ENCODE data around the gene IFT52. TPM values are rescaled to one million over a fixed set of nuclear protein-coding genes. Genes with fewer than 3 reads are reported as not detected.

The IFT52 gene
- total RNA-seq, 2 experiments from 2014 or later = 14.0 to 14.1 TPM

DNA sequence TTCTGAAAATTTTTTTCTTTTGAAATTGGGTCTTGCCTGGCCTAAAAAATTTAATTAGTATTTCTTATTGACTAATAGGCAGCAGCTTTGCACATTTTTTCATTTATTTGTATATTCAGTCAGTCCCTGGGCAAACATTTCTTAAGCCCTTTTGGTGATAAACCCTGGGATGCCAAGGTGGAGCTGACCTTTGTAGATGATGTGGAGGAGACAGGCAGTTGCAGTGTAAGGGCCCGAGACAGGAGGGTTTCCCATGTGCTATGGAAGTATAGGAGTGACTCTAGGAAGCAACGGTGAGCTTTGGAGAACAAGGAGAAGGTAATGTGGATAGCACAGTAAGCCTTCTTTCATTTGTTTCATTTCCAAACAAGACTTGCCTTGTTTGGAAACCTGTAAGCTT lies 79.7 kb downstream of the IFT52 start:
- ATAC-seq (no peak), DNase-seq (no peak)
- Mint-ChIP-seq H3K4me3 (no peak overlapping the region), H3K27ac (no peak overlapping the region), H3K9me3 (ENCODE audit: low read depth) (peaks cover 2% of the 10 kb centered on the region), H3K36me3 (ENCODE audit: low read depth) (peaks cover 43% of the 10 kb centered on the region), H3K27me3 (peaks cover 11% of the 10 kb centered on the region), H3K4me1 (peaks cover 2% of the 10 kb centered on the region)
- ChIA-PET CTCF (interaction anchor here (0.6 to 1.0 kb wide), 4 partner anchors 8 to 231 kb away, joined by 3 to 4 read pairs (median 3); no protein-coding TSS in a partner anchor), POLR2A (interaction anchor here (0.7 to 1.1 kb wide), 4 partner anchors 11 to 852 kb away, joined by 3 to 4 read pairs (median 3); partner anchors contain the start of gene SERINC3)
- intact Hi-C loops (cut with DNase I, micrococcal nuclease) = no loop called here

DNA sequence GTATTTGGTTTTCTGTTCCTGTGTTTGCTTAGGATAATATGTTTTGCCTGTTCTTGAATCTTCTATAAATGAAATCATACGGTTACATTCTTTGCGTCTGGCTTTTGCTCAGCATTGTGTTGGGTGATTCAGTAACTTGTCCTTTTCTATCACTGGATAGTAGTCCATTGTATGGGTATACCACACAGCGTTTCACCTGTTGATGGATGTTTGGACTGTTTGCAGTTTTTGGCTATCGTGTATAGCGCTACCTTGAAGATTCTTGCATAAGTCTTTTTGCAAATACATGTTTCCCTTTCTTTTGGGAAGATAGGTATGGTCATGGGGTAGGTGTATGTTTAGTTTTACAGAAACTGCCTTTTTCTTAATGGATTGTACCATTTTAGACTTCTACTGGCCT lies 85.6 kb downstream of the IFT52 start:
- Mint-ChIP-seq H3K27ac (no peak overlapping the region), H3K4me1 (peaks cover 4% of the 10 kb centered on the region), H3K9me3 (ENCODE audit: low read depth) (peaks cover 2% of the 10 kb centered on the region), H3K27me3 (no peaks in the 10 kb centered on the region), H3K36me3 (ENCODE audit: low read depth) (peaks cover 49% of the 10 kb centered on the region), H3K4me3 (no peak overlapping the region)
- CTCF ChIA-PET = no interaction called here
- DNase-seq = no peak
- no peak for ATAC-seq
- POLR2A ChIA-PET = interaction anchor here (0.7 kb wide), 1 partner anchor 55 kb away, joined by 3 read pairs; no protein-coding TSS in a partner anchor
- intact Hi-C loops (cut with DNase I, micrococcal nuclease) = no loop called here

DNA sequence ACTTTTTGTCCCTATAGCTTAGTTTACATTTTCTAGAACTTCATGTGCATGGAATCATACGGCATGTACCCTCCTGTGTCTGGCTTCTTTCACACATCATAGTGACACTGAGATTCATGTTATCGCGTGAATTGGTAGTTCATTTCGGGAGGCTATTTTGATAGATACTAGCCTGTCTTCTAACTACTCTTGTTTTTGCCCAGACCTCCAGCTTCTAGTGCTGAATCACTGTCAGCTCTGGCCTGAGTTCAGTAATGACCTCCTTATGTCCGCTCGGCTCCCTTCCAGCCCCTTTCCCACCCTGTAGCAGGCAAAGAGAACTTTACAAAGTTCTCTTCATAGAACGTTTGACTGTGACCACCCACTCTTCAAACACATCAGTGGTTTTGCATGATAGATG lies 90.2 kb downstream of the IFT52 start:
- ChIA-PET POLR2A (interaction anchor here (1.4 kb wide), 1 partner anchor 10 kb away, joined by 3 read pairs; no protein-coding TSS in a partner anchor), CTCF (interaction anchor here (0.9 kb wide), 1 partner anchor 69 kb away, joined by 3 read pairs; no protein-coding TSS in a partner anchor)
- DNase-seq = no peak
- intact Hi-C loops (cut with DNase I, micrococcal nuclease) = no loop called here
- Mint-ChIP-seq H3K4me3 (no peak overlapping the region), H3K36me3 (ENCODE audit: low read depth) (peaks cover 33% of the 10 kb centered on the region), H3K4me1 (peaks cover 13% of the 10 kb centered on the region), H3K27ac (no peak overlapping the region), H3K27me3 (no peaks in the 10 kb centered on the region), H3K9me3 (ENCODE audit: low read depth) (no peaks in the 10 kb centered on the region)
- ATAC-seq = no peak

DNA sequence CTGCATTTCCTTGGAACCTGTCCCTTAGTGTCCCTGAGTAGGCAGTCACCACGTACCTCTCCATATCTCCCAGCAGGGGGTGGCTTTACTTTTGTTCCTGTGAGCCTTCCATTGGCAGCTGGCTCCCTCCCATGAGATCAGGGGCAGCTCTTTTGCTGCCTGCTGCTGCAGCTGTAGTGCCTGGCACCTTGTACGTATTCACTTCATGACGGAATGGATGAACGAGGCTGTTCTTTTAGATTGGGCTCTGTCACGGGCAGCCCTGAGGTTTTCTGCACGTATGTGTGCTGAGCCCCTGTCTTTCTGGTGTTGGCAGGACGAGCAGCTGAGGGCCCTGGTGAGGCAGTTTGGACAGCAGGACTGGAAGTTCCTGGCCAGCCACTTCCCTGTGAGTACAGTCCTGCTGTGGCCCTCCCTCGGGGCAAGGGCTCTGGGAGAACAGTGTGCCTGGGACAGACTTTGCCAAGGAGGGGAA lies 90.8 kb downstream of the IFT52 start:
- peak; percentile 42 for ATAC-seq
- POLR2A ChIA-PET = interaction anchor here (1.4 kb wide), 1 partner anchor 11 kb away, joined by 3 read pairs; no protein-coding TSS in a partner anchor
- CTCF ChIA-PET = interaction anchor here (0.9 to 1.1 kb wide), 2 partner anchors 10 to 68 kb away, joined by 3 to 6 read pairs; no protein-coding TSS in a partner anchor
- Mint-ChIP-seq H3K27me3 (no peaks in the 10 kb centered on the region), H3K36me3 (ENCODE audit: low read depth) (peaks cover 34% of the 10 kb centered on the region), H3K4me1 (peaks cover 13% of the 10 kb centered on the region), H3K27ac (no peak overlapping the region), H3K4me3 (no peak overlapping the region), H3K9me3 (ENCODE audit: low read depth) (no peaks in the 10 kb centered on the region)
- DNase-seq = peak; percentile 11
- intact Hi-C loops (cut with DNase I, micrococcal nuclease) = no loop called here

DNA sequence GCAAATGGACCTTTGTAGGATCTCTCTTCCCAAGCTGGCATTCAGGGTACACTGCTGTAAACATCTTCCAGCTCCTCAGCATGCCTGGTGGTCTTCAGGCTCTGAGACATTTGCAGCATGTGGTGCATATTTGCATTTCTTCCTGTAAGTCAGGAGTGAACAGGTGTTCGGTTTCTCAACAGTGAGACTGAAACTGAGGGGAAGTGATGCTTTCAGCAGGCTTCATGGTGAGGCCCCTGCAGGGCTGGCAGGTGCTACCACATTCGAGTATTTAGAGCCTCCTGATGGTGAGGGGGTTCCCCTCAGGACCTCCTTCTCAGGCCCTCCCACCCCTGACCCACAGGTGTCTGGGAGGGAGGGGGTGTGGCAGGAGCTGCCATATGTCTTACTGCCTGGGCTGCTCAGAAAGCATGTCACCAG lies 91.3 kb downstream of the IFT52 start:
- H3K27me3 Mint-ChIP-seq = no peaks in the 10 kb centered on the region
- H3K4me3 Mint-ChIP-seq = no peak overlapping the region
- DNase-seq (peak; percentile 39), ATAC-seq (peak; percentile 85)
- H3K27ac Mint-ChIP-seq = no peak overlapping the region
- ChIA-PET CTCF (interaction anchor here (0.9 to 1.1 kb wide), 2 partner anchors 10 to 68 kb away, joined by 3 to 6 read pairs; no protein-coding TSS in a partner anchor), POLR2A (interaction anchor here (1.4 kb wide), 1 partner anchor 12 kb away, joined by 3 read pairs; no protein-coding TSS in a partner anchor)
- no peaks in the 10 kb centered on the region for H3K9me3 Mint-ChIP-seq (ENCODE audit: low read depth)
- peaks cover 13% of the 10 kb centered on the region for H3K4me1 Mint-ChIP-seq
- H3K36me3 Mint-ChIP-seq (ENCODE audit: low read depth) = peaks cover 35% of the 10 kb centered on the region
- intact Hi-C loops (cut with DNase I, micrococcal nuclease) = no loop called here

DNA sequence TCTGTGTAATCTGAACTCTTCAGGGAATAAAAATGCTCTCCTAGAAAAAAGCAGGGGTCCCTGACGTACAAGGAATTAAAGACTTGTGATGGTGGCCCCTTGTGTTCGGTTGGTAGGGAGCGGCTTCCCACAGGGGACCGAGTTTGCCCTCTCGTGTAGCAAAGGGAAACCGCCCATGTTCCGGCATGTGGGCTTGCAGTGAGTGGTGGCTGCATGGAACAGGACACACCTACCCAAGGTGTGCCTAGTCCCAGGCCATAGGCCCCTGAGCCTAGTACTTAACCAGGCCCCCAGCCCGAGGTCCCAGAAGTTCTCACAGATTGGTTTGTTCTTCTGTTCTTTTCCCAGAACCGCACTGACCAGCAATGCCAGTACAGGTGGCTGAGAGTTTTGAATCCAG lies 91.7 kb downstream of the IFT52 start:
- Mint-ChIP-seq H3K27ac (no peak overlapping the region), H3K4me1 (peaks cover 13% of the 10 kb centered on the region), H3K9me3 (ENCODE audit: low read depth) (no peaks in the 10 kb centered on the region), H3K27me3 (no peaks in the 10 kb centered on the region), H3K36me3 (ENCODE audit: low read depth) (peaks cover 31% of the 10 kb centered on the region), H3K4me3 (no peak overlapping the region)
- ChIA-PET POLR2A (no interaction called here), CTCF (interaction anchor here (1.1 kb wide), 1 partner anchor 10 kb away, joined by 6 read pairs; no protein-coding TSS in a partner anchor)
- intact Hi-C loops (cut with DNase I, micrococcal nuclease) = no loop called here
- no peak for DNase-seq
- ATAC-seq = no peak

DNA sequence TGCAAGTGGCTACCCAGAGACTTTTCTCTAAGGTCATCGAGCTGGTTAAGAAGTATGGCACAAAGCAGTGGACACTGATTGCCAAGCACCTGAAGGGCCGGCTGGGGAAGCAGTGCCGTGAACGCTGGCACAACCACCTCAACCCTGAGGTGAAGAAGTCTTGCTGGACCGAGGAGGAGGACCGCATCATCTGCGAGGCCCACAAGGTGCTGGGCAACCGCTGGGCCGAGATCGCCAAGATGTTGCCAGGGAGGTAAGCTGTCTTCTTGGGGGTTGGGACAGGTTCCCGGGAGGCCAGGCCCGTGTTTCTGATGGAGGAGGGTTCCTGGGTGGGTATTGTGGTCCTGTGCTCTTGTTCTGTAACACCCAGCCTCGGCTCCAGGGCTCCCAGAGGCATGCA lies 96.1 kb downstream of the IFT52 start:
- POLR2A ChIA-PET = no interaction called here
- ATAC-seq = no peak

DNA sequence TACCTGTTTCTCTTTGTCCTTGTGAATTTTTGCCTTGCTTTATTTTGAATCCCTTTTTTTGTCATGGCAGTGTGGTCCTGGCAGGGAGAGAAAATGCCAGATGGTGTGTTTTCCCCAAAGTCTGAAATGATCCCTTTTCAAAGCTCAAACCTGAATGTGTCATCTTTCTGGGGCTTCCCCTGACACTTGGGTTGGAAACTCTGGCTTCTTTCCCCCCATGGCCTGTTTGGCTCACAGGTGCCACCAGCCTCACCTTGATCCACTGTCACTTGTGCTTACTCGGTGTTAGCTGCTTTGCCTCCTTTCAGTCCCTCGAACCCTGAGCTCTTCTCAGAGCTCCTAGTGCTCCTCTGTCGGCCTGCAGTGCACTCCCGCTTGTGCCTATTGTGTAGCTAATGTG lies 98.4 kb downstream of the IFT52 start:
- H3K4me3 Mint-ChIP-seq = no peak overlapping the region
- peaks cover 9% of the 10 kb centered on the region for H3K4me1 Mint-ChIP-seq
- ATAC-seq (no peak), DNase-seq (peak; percentile 16)
- H3K27me3 Mint-ChIP-seq = no peaks in the 10 kb centered on the region
- POLR2A ChIA-PET = interaction anchor here (0.6 kb wide), 1 partner anchor 17 kb away, joined by 3 read pairs; no protein-coding TSS in a partner anchor
- peaks cover 30% of the 10 kb centered on the region for H3K36me3 Mint-ChIP-seq (ENCODE audit: low read depth)
- H3K9me3 Mint-ChIP-seq (ENCODE audit: low read depth) = no peaks in the 10 kb centered on the region
- H3K27ac Mint-ChIP-seq = peak overlapping the region; percentile 77
- intact Hi-C loops (cut with DNase I, micrococcal nuclease) = no loop called here
- CTCF ChIA-PET = interaction anchor here (0.8 kb wide), 2 partner anchors 151 to 241 kb away, joined by 3 to 4 read pairs; no protein-coding TSS in a partner anchor

More for the DNA sequence above, 96.1 kb downstream of the IFT52 start:
- no peaks in the 10 kb centered on the region for H3K9me3 Mint-ChIP-seq (ENCODE audit: low read depth)
- H3K27ac Mint-ChIP-seq = no peak overlapping the region
- CTCF ChIA-PET = interaction anchor here (0.7 to 0.8 kb wide), 2 partner anchors 44 to 380 kb away, joined by 3 read pairs; no protein-coding TSS in a partner anchor
- intact Hi-C loops (cut with DNase I, micrococcal nuclease) = no loop called here
- H3K27me3 Mint-ChIP-seq = no peaks in the 10 kb centered on the region
- peaks cover 37% of the 10 kb centered on the region for H3K36me3 Mint-ChIP-seq (ENCODE audit: low read depth)
- DNase-seq = no peak
- H3K4me3 Mint-ChIP-seq = no peak overlapping the region
- peaks cover 13% of the 10 kb centered on the region for H3K4me1 Mint-ChIP-seq

DNA sequence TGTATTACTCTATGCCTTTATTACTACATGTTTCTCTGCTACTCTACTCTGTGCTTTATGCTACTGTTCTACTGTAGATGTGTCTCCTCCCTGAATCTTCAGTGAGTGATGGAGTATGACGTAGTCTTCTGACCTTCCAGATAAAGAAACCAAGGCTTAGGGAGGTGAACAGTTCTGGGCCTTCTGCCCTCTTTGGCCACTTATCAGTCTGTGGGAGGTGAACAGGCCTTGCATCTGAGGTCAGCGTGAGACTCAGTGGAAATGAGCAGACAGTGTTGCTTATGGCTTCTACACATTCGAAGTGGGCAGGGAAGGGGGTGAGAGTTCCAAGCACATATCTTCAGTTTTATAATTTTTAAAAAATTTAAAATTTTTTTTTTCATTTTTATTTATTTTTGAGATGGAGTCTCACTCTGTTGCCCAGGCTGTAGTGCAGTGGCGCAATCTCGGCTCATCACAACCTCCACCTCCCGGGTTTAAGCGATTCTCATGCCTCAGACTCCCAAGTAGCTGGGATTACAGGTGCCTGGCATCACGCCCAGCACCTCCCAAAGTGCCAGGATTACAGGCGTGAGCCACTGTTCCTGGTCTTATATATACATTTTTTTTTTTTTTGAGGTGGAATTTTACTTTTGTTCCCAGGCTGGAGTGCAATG lies 100.3 kb downstream of the IFT52 start:
- Mint-ChIP-seq H3K27me3 (no peaks in the 10 kb centered on the region), H3K9me3 (ENCODE audit: low read depth) (no peaks in the 10 kb centered on the region), H3K27ac (no peak overlapping the region), H3K4me3 (no peak overlapping the region), H3K36me3 (ENCODE audit: low read depth) (peaks cover 33% of the 10 kb centered on the region), H3K4me1 (peaks cover 9% of the 10 kb centered on the region)
- DNase-seq (no peak), ATAC-seq (no peak)
- intact Hi-C loops (cut with DNase I, micrococcal nuclease) = loop anchor here in 1 of 2 experiments (5.0 kb wide), 1 partner anchor 154 kb away; no protein-coding TSS in a partner anchor
- ChIA-PET CTCF (interaction anchor here (0.7 to 2.8 kb wide), 7 partner anchors 9 to 166 kb away, joined by 3 to 13 read pairs (median 3); no protein-coding TSS in a partner anchor), POLR2A (no interaction called here)

DNA sequence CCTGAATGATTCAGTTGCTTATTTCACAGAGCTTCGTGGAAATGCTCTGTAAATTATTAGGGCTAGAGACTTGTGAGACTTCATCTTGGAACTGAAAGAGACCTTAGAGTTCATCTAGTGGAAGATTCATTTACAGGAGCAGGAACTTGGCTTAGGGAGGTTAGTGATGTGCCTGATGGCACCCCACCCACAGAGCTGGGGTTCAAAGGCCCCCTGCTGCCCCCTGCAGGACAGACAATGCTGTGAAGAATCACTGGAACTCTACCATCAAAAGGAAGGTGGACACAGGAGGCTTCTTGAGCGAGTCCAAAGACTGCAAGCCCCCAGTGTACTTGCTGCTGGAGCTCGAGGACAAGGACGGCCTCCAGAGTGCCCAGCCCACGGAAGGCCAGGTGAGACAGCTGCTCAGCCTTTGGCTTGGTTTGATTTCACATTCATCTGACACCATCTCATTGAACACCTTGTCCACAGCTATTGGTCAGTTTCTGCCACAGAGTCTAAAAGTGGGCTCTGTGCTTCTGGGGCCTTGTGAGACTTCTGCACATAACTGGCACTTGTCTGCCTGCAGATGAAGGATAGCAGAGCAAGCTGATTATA lies 101.3 kb downstream of the IFT52 start:
- DNase-seq (peak; percentile 81), ATAC-seq (peak; percentile 85)
- Mint-ChIP-seq H3K9me3 (ENCODE audit: low read depth) (no peaks in the 10 kb centered on the region), H3K4me1 (peaks cover 9% of the 10 kb centered on the region), H3K27me3 (no peaks in the 10 kb centered on the region), H3K36me3 (ENCODE audit: low read depth) (peaks cover 30% of the 10 kb centered on the region), H3K27ac (no peak overlapping the region), H3K4me3 (no peak overlapping the region)
- intact Hi-C loops (cut with DNase I, micrococcal nuclease) = loop anchor here (1.0 to 5.0 kb wide), 4 partner anchors 154 to 243 kb away; no protein-coding TSS in a partner anchor
- ChIA-PET POLR2A (no interaction called here), CTCF (interaction anchor here (0.5 to 2.8 kb wide), 15 partner anchors 9 to 950 kb away, joined by 3 to 13 read pairs (median 3); no protein-coding TSS in a partner anchor)

DNA sequence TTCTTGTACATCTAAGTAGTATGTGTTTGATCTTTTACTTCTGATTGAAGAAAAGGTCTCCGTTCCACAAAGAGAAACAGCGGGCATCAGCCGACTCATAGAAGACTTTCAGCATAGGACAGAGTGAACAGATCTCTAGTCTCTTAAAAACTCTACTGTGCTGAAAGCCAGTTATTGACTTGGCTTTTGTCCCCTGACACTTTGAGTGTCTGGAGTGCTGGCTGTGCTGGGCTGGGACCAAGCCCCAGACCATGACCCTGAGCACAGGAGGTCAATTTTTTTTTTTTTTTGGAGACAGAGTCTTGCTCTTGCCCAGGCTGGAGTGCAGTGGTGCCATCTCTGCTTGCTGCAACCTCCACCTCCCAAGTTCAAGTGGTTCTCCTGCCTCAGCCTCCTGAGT lies 104.0 kb downstream of the IFT52 start:
- Mint-ChIP-seq H3K27ac (no peak overlapping the region), H3K4me3 (no peak overlapping the region), H3K36me3 (ENCODE audit: low read depth) (peaks cover 30% of the 10 kb centered on the region), H3K27me3 (no peaks in the 10 kb centered on the region), H3K9me3 (ENCODE audit: low read depth) (no peaks in the 10 kb centered on the region), H3K4me1 (no peaks in the 10 kb centered on the region)
- no peak for DNase-seq
- intact Hi-C loops (cut with DNase I, micrococcal nuclease) = loop anchor here in 1 of 2 experiments (5.0 kb wide), 1 partner anchor 157 kb away; no protein-coding TSS in a partner anchor
- POLR2A ChIA-PET = no interaction called here
- ATAC-seq = no peak
- CTCF ChIA-PET = no interaction called here
